ENCODE results near the gene IKZF2. TPM values are rescaled to one million over a fixed set of nuclear protein-coding genes. Genes with fewer than 3 reads are reported as not detected.

Gene IKZF2
- total and polyA plus RNA-seq, 10 of the 15 experiments (the other 5 are each of a cell fraction or from before 2014, with no cell fraction given), result 15.2 to 266 (median 87.2) TPM

GRCh38 chr2:213157242-213157641 lies 5.8 kb upstream of the IKZF2 start (continued):
- TF ChIP-seq CUX1 (IDR thresholded peaks at IDR 0.05; ENCODE audit: insufficient replicate concordance, low read depth, low read length) (peak; percentile 60), CREM (IDR thresholded peaks at IDR 0.05; ENCODE audit: low read depth) (peak; percentile 92), ASH2L (IDR thresholded peaks at IDR 0.05; ENCODE audit: borderline replicate concordance, low read depth) (no peak), CBX5 (IDR thresholded peaks at IDR 0.05; ENCODE audit: low read depth) (peak; percentile 69; the same call in 1 of the 2 replicates), STAT3 (IDR thresholded peaks at IDR 0.05; ENCODE audit: low read depth, low read length) (peak; percentile 84; the same call in 1 of the 2 replicates), SREBF2 (IDR thresholded peaks at IDR 0.05; ENCODE audit: low read length) (no peak), PML (IDR thresholded peaks at IDR 0.05; ENCODE audit: low read length) (peak; percentile 62; the same call in 1 of the 2 replicates), CREB1 (IDR thresholded peaks at IDR 0.05; ENCODE audit: low read depth) (peak; percentile 96), EED (IDR thresholded peaks at IDR 0.05; ENCODE audit: low read depth) (no peak), SIX5 (IDR thresholded peaks at IDR 0.05; ENCODE audit: low read depth, low read length, severe bottlenecking) (no peak), BCL3 (IDR thresholded peaks at IDR 0.05; ENCODE audit: borderline replicate concordance, insufficient read depth, low read depth, low read length, poor library complexity, severe bottlenecking) (no peak), SMAD1 (IDR thresholded peaks at IDR 0.05; ENCODE audit: low read depth, partially characterized antibody) (peak; percentile 15), EZH2 (IDR thresholded peaks at IDR 0.05; ENCODE audit: borderline replicate concordance, control insufficient read depth, low read depth, low read length) (no peak), IKZF1 (conservative IDR thresholded peaks at IDR 0.05) (peak; percentile 67), JUND (IDR thresholded peaks at IDR 0.05; ENCODE audit: low read depth, low read length) (no peak), ZZZ3 (IDR thresholded peaks at IDR 0.05; ENCODE audit: control insufficient read depth, insufficient read length, low read depth) (no peak), CEBPZ (IDR thresholded peaks at IDR 0.05; ENCODE audit: low read depth, low read length) (no peak), ZNF274 (IDR thresholded peaks at IDR 0.05; ENCODE audit: insufficient read depth, insufficient read length) (no peak), TCF3 (IDR thresholded peaks at IDR 0.05; ENCODE audit: borderline replicate concordance, insufficient read depth, low read depth, low read length) (peak; percentile 52; the same call in 1 of the 2 replicates), BHLHE40 (IDR thresholded peaks at IDR 0.05; ENCODE audit: borderline replicate concordance in 1 of 2, low read depth in 2 of 2, low read length in 1 of 2) (no peak), TBL1XR1 (IDR thresholded peaks at IDR 0.05; ENCODE audit: low read depth, low read length) (no peak), ATF7 (IDR thresholded peaks at IDR 0.05; ENCODE audit: low read depth) (peak; percentile 99), JUNB (IDR thresholded peaks at IDR 0.05) (peak; percentile 20)

Data from GM12878 (cell line).